CMK (cell line): Measurements from ENCODE around the gene UBE3A.

Source experiments
- DNase-seq: peaks from one replicate; pipeline ENCODE4 v3.0.0-alpha.2; 2010; ENCODE audit warnings: low read depth

Gene UBE3A

GRCh38 chr15:25329696-25330095, 109.1 kb downstream of the UBE3A start:
- DNase-seq = no peak

- no peak for DNase-seq
These were observed 111.1 kb downstream of the UBE3A start for GRCh38 chr15:25327686-25328085.

- DNase-seq = no peak
These were observed 113.6 kb downstream of the UBE3A start for GRCh38 chr15:25325187-25325586.

GRCh38 chr15:25323420-25323819, 115.4 kb downstream of the UBE3A start:
- no peak for DNase-seq

GRCh38 chr15:25287823-25288222, 151.0 kb downstream of the UBE3A start:
- DNase-seq = no peak
